Neutrophil (primary cell): ENCODE data around the gene ZNF514.
A peak's percentile ranks its signal among the peaks of the same experiment; 100 is the strongest.

Source experiments
- H3K27ac ChIP-seq: fragments of 200-600 bp; sonication (generic); 2 replicates; pipeline ENCODE4 v1.5.1; 2016; ENCODE audit warnings: mild to moderate bottlenecking, moderate library complexity
- H3K27me3 ChIP-seq: fragments of 200-600 bp; sonication (generic); 2 replicates; pipeline ENCODE4 v1.6.0; 2016; ENCODE audit warnings: mild to moderate bottlenecking
- H3K36me3 ChIP-seq: fragments of 200-600 bp; sonication (generic); 2 replicates; pipeline ENCODE4 v1.5.1; 2017
- H3K4me1 ChIP-seq, 2 experiments: fragments of 200-600 bp in 1 of 2; sonication (generic) in 1 of 2; 1 replicate in 1 of 2; 2 replicates in 1 of 2; pipeline versions ENCODE4 v1.5.1 to v1.6.1; 2013 to 2016; ENCODE audit warnings: low read depth in 1 of 2, low read length in 1 of 2, mild to moderate bottlenecking in 1 of 2, moderate library complexity in 1 of 2; ENCODE audit not compliant: control insufficient read depth in 1 of 2, insufficient read depth in 1 of 2
- H3K4me3 ChIP-seq, 2 experiments: fragments of 200-600 bp in 1 of 2; sonication (generic) in 1 of 2; 1 replicate in 1 of 2; 2 replicates in 1 of 2; pipeline ENCODE4 v1.5.1; 2013 to 2016; ENCODE audit warnings: low read depth in 1 of 2, low read length in 1 of 2, mild to moderate bottlenecking in 1 of 2, moderate library complexity in 1 of 2
- H3K9me3 ChIP-seq: fragments of 200-600 bp; sonication (generic); 2 replicates; pipeline ENCODE4 v1.5.1; 2016
- TF ChIP-seq, protein P1 (sequence below): fragments of 200-600 bp; sonication (generic); IDR thresholded peaks from 2 replicates; pipeline ENCODE4 v1.5.1; 2016; ENCODE audit warnings: antibody characterized with exemption

ZNF514 gene

DNA sequence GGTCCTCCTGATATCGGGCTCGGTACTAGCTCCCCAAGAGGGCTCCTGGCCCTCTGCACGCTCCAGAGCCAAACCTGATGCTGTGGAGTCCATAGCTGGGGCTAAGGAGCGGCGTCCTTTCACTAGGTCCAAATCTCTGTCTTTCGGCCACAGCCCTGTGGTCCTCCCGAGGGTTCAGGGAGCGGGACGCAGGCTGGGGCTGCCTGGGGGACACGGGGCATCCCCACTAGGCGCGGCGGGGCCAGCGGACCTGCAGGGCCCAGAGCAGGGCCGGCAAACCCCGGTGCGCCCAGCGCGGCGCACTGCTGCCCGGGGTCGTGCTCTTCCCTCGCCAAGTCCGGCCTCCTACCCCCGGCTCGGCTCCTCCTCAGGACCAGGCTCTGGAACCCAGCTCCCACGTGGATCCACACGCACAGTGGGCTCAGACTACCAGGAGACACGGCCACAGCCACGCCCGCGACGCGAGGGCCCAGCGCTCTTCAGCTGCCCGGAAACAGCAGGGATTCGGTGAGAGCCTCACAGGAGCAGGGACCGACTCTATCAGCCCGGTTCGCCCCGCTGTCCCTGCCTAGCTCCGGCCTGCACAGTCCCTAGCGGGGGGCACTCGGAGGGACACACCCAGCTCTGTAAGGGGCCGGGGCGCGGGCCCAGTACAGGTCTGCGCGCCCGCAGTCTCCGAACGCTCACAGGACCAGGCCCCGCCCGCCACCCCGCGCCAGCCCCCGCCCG lies 593 bp downstream of the ZNF514 start:
- H3K36me3 ChIP-seq: no peaks in the 10 kb centered on the region
- peak overlapping the region; percentile 6 for H3K27ac ChIP-seq
- peaks cover 17% of the 10 kb centered on the region for H3K27me3 ChIP-seq
- no peaks in the 10 kb centered on the region for H3K9me3 ChIP-seq
- H3K4me3 ChIP-seq: peak overlapping the region; percentile 65 to 66
- H3K4me1 ChIP-seq: peaks cover 8 to 14% of the 10 kb centered on the region in 2 experiments
- TF ChIP-seq, protein P1, sequence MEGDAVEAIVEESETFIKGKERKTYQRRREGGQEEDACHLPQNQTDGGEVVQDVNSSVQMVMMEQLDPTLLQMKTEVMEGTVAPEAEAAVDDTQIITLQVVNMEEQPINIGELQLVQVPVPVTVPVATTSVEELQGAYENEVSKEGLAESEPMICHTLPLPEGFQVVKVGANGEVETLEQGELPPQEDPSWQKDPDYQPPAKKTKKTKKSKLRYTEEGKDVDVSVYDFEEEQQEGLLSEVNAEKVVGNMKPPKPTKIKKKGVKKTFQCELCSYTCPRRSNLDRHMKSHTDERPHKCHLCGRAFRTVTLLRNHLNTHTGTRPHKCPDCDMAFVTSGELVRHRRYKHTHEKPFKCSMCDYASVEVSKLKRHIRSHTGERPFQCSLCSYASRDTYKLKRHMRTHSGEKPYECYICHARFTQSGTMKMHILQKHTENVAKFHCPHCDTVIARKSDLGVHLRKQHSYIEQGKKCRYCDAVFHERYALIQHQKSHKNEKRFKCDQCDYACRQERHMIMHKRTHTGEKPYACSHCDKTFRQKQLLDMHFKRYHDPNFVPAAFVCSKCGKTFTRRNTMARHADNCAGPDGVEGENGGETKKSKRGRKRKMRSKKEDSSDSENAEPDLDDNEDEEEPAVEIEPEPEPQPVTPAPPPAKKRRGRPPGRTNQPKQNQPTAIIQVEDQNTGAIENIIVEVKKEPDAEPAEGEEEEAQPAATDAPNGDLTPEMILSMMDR: no peak

DNA sequence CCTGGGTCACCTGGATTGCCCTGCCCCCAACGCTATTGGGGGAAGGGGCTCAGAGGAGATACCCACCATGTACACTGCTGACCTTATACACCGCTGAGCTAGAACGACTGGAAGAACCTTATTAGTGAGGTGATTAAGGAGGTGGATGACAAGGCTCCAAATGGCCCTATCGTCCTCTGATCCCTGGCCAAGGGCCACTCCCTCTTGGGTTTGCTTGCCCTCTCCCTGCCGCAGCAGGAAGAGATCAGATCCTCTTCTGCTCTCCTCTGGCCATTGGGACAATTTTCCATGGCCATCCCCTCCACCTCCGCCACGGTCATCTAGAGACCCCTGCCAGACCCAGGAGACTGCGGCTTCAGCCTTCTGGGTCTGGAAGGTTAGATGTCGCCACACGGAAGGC lies 1.2 kb downstream of the ZNF514 start:
- peaks cover 8 to 14% of the 10 kb centered on the region in 2 experiments for H3K4me1 ChIP-seq
- TF ChIP-seq, protein P1: no peak
- H3K27me3 ChIP-seq: peaks cover 17% of the 10 kb centered on the region
- peak overlapping the region; percentile 65 to 66 for H3K4me3 ChIP-seq
- no peaks in the 10 kb centered on the region for H3K9me3 ChIP-seq
- no peaks in the 10 kb centered on the region for H3K36me3 ChIP-seq
- no peak overlapping the region for H3K27ac ChIP-seq

DNA sequence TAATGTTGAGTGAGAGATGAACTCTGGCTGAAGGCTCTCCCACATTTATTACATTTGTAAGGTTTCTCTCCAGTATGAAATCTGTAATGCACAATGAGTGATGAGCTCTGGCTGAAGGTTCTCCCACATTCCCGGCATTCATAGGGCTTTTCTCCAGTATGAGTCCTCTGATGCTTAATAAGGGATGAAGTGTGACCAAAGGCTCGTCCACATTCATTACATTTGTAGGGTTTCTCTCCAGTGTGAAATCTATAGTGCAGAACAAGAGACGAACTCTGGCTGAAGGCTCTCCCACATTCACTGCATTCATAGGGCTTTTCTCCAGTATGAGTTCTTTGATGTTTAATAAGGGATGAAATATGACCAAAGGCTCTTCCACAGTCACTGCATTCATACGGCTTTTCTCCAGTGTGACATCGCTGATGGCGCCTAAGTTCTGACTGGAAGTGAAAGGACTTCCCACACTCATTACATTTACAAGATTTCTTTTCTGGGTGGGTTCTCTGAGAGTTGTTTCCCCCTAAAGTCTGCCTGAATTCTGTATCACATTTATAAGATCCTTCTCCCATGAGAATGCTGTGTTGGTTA lies 10.2 kb downstream of the ZNF514 start:
- Histone ChIP-seq H3K4me1 (no peaks in the 10 kb centered on the region), H3K27ac (no peak overlapping the region), H3K36me3 (no peaks in the 10 kb centered on the region), H3K9me3 (peaks cover 37% of the 10 kb centered on the region), H3K4me3 (no peak overlapping the region), H3K27me3 (no peaks in the 10 kb centered on the region)
- TF ChIP-seq, protein P1: no peak

DNA sequence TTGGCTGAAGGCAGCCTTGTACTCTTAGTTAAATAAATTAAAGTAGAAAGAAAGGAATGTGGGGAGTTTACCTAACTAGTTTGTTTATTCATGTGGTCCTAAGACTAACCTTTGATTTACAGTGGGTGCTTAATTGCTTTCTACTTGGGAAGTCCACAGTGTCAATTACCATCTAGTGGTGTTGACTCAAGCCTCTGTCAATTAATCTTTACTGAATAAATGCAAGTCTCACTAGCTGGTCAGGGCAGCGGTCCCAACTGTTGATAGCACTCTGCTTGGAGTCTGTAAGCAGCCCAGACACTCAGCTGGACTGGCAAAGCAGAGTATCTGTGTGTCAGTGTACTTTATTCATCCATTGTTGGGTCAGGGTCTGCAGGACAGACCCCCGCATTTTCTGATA lies 15.8 kb downstream of the ZNF514 start:
- peaks cover 20% of the 10 kb centered on the region for H3K9me3 ChIP-seq
- H3K4me1 ChIP-seq: no peaks in the 10 kb centered on the region
- no peaks in the 10 kb centered on the region for H3K27me3 ChIP-seq
- no peak overlapping the region for H3K4me3 ChIP-seq
- TF ChIP-seq, protein P1: no peak
- no peaks in the 10 kb centered on the region for H3K36me3 ChIP-seq
- no peak overlapping the region for H3K27ac ChIP-seq

DNA sequence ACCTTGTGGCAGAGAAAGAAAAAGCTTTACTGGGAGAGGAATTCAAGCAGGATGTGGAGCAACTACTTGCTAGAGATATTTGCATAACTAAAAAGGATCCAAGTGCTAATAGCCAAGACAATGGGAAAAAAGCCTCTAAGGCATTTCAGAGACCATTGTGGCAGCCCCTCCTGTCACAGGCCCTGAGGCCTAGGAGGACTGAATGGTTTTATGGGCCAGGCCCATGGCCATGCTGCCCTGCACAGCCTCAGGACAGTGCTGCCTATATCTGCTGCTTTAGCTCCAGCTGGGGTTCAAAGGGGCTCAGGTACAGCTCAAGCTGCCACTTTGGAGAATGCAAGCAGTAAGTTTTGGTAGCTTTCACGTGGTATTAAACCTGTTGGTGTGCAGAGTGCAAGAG lies 20.9 kb downstream of the ZNF514 start:
- H3K36me3 ChIP-seq: no peaks in the 10 kb centered on the region
- H3K9me3 ChIP-seq: no peaks in the 10 kb centered on the region
- no peaks in the 10 kb centered on the region for H3K27me3 ChIP-seq
- H3K4me3 ChIP-seq: no peak overlapping the region
- no peak overlapping the region for H3K27ac ChIP-seq
- no peaks in the 10 kb centered on the region for H3K4me1 ChIP-seq
- TF ChIP-seq, protein P1: no peak
